Esophagus squamous epithelium (tissue), 4 donors: ENCODE results near the gene PRSS27.

Experiments used
- POLR2A ChIP-seq, 4 donors: fragments of 450-650 bp; IDR thresholded peaks; one replicate each; pipeline ENCODE4 v1.6.1; 2017; ENCODE audit warnings: antibody characterized with exemption in 4 of 4, mild to moderate bottlenecking in 4 of 4, moderate library complexity in 3 of 4
- TF ChIP-seq, protein P1 (sequence below), 6 experiments: fragments of 450-650 bp in 4 of 6; fragments of 200-600 bp in 2 of 6; sonication (generic) in 2 of 6; IDR thresholded peaks; one replicate each; pipeline ENCODE4 v1.5.1; 2016 to 2019; ENCODE audit warnings: antibody characterized with exemption in 6 of 6, mild to moderate bottlenecking in 4 of 6, moderate library complexity in 4 of 6

DNA sequence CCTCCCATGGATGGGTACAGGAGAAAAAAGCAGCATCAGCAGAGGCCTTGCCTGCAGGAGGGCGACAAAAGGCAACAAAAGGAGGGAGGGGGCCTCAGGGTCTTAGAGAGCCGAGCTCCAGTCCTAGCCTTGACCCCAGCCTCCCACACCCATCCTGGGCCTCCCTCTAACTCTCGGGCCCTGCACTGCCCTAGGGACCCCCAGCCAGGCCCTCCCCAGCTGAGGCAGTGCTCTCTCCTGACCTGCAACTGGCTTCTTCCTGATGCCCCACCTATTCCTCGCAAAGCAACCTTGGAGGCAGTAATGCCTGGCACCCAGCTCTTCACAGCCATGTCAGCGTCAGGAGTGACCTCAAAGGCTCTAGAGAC lies 17.2 kb upstream of the PRSS27 start:
- TF ChIP-seq POLR2A (IDR thresholded peaks at IDR 0.05) = no peak
- TF ChIP-seq, protein P1, sequence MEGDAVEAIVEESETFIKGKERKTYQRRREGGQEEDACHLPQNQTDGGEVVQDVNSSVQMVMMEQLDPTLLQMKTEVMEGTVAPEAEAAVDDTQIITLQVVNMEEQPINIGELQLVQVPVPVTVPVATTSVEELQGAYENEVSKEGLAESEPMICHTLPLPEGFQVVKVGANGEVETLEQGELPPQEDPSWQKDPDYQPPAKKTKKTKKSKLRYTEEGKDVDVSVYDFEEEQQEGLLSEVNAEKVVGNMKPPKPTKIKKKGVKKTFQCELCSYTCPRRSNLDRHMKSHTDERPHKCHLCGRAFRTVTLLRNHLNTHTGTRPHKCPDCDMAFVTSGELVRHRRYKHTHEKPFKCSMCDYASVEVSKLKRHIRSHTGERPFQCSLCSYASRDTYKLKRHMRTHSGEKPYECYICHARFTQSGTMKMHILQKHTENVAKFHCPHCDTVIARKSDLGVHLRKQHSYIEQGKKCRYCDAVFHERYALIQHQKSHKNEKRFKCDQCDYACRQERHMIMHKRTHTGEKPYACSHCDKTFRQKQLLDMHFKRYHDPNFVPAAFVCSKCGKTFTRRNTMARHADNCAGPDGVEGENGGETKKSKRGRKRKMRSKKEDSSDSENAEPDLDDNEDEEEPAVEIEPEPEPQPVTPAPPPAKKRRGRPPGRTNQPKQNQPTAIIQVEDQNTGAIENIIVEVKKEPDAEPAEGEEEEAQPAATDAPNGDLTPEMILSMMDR (IDR thresholded peaks at IDR 0.05) = no peak
